Ovary (tissue), 9 donors: ENCODE data around the gene ANXA11. TPM values are rescaled to one million over a fixed set of nuclear protein-coding genes. Genes with fewer than 3 reads are reported as not detected.

Experiments
- DNase-seq, 5 donors: peaks; one replicate each; pipeline ENCODE4 v3.0.0-alpha.2; 2019 to 2020
- H3K27ac ChIP-seq, 2 donors: fragments of 200-600 bp; one replicate each; pipeline versions ENCODE4 v1.5.1 to v1.8.0; 2019 to 2022
- H3K27me3 ChIP-seq: fragments of 200-600 bp; one replicate; pipeline ENCODE4 v1.8.0; 2022
- H3K36me3 ChIP-seq: fragments of 200-600 bp; sonication (generic); one replicate; pipeline ENCODE4 v1.5.1; 2019
- H3K4me1 ChIP-seq: one replicate; pipeline ENCODE4 v1.8.1; 2013; ENCODE audit warnings: mild to moderate bottlenecking, moderate library complexity; ENCODE audit not compliant: insufficient read depth
- H3K4me3 ChIP-seq: fragments of 200-600 bp; sonication (generic); one replicate; pipeline ENCODE4 v1.5.1; 2017
- H3K9me3 ChIP-seq, 2 donors: fragments of 200-600 bp in 1 of 2; sonication (generic) in 1 of 2; one replicate each; pipeline versions ENCODE4 v1.5.1 to v1.8.1; 2013 to 2019; ENCODE audit warnings: mild to moderate bottlenecking in 1 of 2, moderate library complexity in 1 of 2
- CTCF ChIP-seq, 3 donors: fragments of 450-650 bp in 2 of 3; fragments of 200-600 bp in 1 of 3; IDR thresholded peaks; one replicate each; pipeline versions ENCODE4 v1.5.1 to v1.8.0; 2016 to 2022; ENCODE audit warnings: antibody characterized with exemption in 3 of 3, mild to moderate bottlenecking in 1 of 3
- EP300 ChIP-seq: sonication (generic); formaldehyde crosslinking; IDR thresholded peaks from one replicate; pipeline ENCODE4 v1.6.1; 2017; ENCODE audit warnings: antibody characterized with exemption
- POLR2A ChIP-seq: fragments of 450-650 bp; IDR thresholded peaks from one replicate; pipeline ENCODE4 v1.6.1; 2017; ENCODE audit warnings: antibody characterized with exemption, mild to moderate bottlenecking, moderate library complexity
- WGBS, 3 donors: extraction: QIAGEN DNeasy Blood & Tissue Kit in 1 of 3; methylation state at CpG; one replicate each; pipeline versions ENCODE4 v1.1.5 to v1.1.7; 2013 to 2017; 5-methylcytosine and 5-hydroxymethylcytosine counted together
- intact Hi-C, 4 donors: fragments of 100-400 bp; cut with DNase I; formaldehyde crosslinking; loops; one replicate each; pipeline versions ENCODE4 v1.11.0 to v1.15.1; 2022 to 2023
- polyA plus RNA-seq, 2 donors: library from polyadenylated mRNA; stranded (reverse); fragments of 200-250 nt in 1 of 2; fragments of 350-450 nt in 1 of 2; fragmentation: Illumina TruSeq in 1 of 2; extraction: RNeasy Lipid Tissue Mini Kit (QIAGEN cat#74804) in 1 of 2; gene quantifications; one replicate each; pipeline ENCODE4 v1.2.3, GENCODE V29; 2013 to 2014
- total RNA-seq, 7 donors: library from RNA; depleted of rRNA in 2 of 7; stranded (reverse); fragments of >200 nt in 2 of 7; fragmentation: NEBNext Ultra II Directional in 3 of 7; extraction: Animal tissue kit (Norgen Biotek cat#: 25700) in 3 of 7; gene quantifications; one replicate each; pipeline versions ENCODE4 v1.1.0 to v1.2.4, GENCODE V29; 2016 to 2023
- donor health status: DM: no; HTN: no; CAD: no; lungs with moderate emphysema.
- donor health status: DM: no; HTN: no; CAD: no.
- donor health status: Bipolar disorder and iron deficiency.
- donor health status: DM: yes; HTN: yes; CAD: no.
- donor health status: DM: no; HTN: no; CAD: no.
- donor health status: DM: yes; HTN: yes; CAD: no.

Gene ANXA11
- total and polyA plus RNA-seq, 9 donors, result 44.2 to 372 (median 137) TPM

DNA sequence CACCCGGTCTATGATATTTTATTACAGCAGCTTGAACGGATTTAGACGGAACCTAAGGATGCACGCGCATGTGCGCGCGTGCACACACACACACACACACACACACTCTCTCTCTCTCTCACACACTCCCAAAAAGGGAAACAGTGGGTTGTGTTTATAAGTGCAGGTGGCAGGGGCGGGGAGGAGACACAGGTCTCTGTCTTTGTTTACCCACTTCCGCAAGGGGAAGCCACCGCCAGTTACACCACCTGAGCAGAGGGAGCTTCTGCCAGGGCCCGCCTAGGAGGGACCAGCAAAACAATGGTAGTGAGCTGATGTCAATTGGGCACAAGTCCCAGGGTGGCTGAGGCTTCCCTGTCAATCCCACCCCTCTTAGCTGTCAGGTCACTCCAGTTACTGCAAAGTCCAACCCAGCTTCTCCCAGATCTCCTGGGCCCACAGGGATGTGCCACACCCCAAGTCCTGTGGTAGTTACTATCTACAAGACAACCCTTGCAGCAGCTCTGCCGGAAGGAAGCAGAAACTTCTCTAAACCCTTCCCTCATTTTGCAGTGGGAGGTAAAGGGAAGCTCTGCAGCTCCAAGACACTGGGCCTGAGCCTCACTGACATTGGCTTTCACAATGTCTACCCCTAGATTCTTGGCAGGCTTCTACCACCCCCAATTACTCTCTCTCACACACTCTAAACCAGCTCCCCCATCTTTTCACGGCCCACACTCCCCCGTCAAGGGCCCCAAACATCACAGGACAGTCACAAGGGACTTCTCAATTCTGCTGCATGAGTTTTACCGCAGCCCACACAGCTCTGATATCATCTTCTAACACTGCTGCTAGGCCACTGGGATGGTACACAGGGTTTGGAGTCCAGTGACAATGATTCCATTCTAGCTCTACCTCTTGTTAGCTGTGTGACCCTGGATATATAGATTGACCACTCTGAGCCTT, 17.6 kb downstream of the ANXA11 start:
- intact Hi-C loops, result no loop called here
- H3K36me3 ChIP-seq, result no peaks in the 10 kb centered on the region
- no peak overlapping the region for H3K27ac ChIP-seq
- WGBS, 3 donors, result 77 to 84% (median 81%) methylated on average over 16 of the region's 16 CpGs
- H3K4me3 ChIP-seq, result no peak overlapping the region
- H3K4me1 ChIP-seq, result peaks cover 19% of the 10 kb centered on the region
- peak in 1 of 5 donors; percentile 30 for DNase-seq
- TF ChIP-seq CTCF (IDR thresholded peaks at IDR 0.05) (no peak), EP300 (no peak), POLR2A (no peak)
- H3K27me3 ChIP-seq, result no peaks in the 10 kb centered on the region
- H3K9me3 ChIP-seq, result no peaks in the 10 kb centered on the region

DNA sequence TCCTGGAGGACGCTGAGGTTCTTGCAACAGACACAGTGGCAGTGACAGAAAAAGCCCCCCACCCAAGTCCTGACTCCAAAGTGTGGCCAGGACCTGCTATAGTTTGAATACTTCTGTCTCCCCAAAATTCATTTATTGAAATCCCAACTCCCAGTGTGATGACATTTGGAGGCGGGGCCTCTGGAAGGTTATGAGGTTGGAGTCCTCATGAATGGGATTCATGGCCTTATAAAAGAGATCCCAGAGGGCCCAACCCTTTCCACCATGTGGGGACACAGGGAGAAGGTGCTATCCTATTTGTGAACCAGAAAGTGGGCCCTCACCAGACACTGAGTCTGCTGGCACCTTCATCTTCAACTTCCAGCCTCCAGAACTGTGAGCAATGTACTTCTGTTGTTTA, 18.3 kb downstream of the ANXA11 start:
- Histone ChIP-seq H3K4me1 (peaks cover 19% of the 10 kb centered on the region), H3K27me3 (no peaks in the 10 kb centered on the region), H3K27ac (no peak overlapping the region), H3K9me3 (no peaks in the 10 kb centered on the region), H3K4me3 (no peak overlapping the region), H3K36me3 (no peaks in the 10 kb centered on the region)
- 94 to 96% (median 95%) methylated on average over 2 of the region's 2 CpGs for WGBS, 3 donors
- DNase-seq, result peak in 1 of 5 donors; percentile 9
- TF ChIP-seq CTCF (IDR thresholded peaks at IDR 0.05) (no peak), EP300 (no peak), POLR2A (no peak)
- intact Hi-C loops, result no loop called here

GRCh38 chr10:80186364-80187012, 18.8 kb downstream of the ANXA11 start:
- intact Hi-C loops, result no loop called here
- 63 to 86% (median 73%) methylated on average over 13 of the region's 13 CpGs for WGBS, 3 donors
- Histone ChIP-seq H3K4me3 (no peak overlapping the region), H3K4me1 (peaks cover 19% of the 10 kb centered on the region), H3K27me3 (no peaks in the 10 kb centered on the region), H3K27ac (no peak overlapping the region), H3K36me3 (no peaks in the 10 kb centered on the region), H3K9me3 (no peaks in the 10 kb centered on the region)
- peak in 1 of 5 donors; percentile 36 for DNase-seq
- TF ChIP-seq CTCF (IDR thresholded peaks at IDR 0.05), result no peak
- TF ChIP-seq POLR2A, result no peak

- H3K27me3 ChIP-seq, result no peaks in the 10 kb centered on the region
- 74 to 80% (median 78%) methylated on average over 5 of the region's 5 CpGs for WGBS, 3 donors
- no peaks in the 10 kb centered on the region for H3K9me3 ChIP-seq
- no peak overlapping the region for H3K27ac ChIP-seq
- DNase-seq, result no peak
- H3K4me3 ChIP-seq, result no peak overlapping the region
- H3K4me1 ChIP-seq, result peaks cover 19% of the 10 kb centered on the region
- intact Hi-C loops, result no loop called here
- TF ChIP-seq CTCF (IDR thresholded peaks at IDR 0.05) (no peak), EP300 (no peak), POLR2A (no peak)
- H3K36me3 ChIP-seq, result no peaks in the 10 kb centered on the region
These were observed 19.6 kb downstream of the ANXA11 start for GRCh38 chr10:80185578-80186299.
